ENCODE data around the gene HTRA3.
"Not testable (repeated sequence)": the region's sequence is repeated elsewhere in the genome, so short reads cannot be mapped to it uniquely, and the experiment has no call there.

The HTRA3 gene

GRCh38 chr4:8331575-8331955 lies 62.0 kb downstream of the HTRA3 start:
- DNase-seq, result no peak

DNA sequence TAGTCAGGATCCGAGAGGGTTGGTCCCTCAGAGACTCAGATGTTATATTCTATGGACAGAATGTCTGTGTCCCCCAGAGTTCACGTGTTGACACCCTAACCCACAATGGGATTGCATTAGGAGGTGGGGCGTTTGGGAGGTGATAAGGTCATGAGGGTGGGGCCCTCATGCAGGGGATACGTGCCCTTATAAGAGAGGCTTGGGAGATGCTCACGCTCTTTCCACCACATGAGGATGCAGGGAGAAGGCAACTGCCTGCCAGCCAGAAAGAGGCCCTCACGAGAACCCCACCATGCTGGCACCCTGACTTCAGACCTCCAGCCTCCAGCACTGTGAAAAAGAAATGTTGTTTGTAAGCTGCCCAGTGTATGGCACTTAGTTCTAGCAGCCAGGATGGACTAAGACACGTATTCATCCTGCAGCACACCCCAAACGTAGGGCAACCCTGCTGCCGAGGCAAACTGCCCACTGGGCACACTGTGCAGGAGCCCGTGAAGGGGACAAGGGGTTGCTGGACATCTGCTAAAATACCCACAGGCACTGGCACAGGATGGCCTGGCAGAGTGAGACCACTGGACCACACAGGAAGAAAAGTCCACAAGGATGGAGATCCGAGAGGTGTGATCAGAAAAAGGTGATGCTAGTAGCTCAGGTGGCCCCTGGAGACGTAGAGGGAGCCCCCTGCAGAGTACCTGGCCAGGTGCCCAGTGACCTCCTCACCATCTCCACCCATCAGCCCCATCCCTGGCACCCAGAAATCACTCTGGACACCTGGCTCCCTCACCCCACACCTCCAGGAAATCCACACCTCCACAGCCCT lies 62.7 kb downstream of the HTRA3 start:
- no peak for DNase-seq

DNA sequence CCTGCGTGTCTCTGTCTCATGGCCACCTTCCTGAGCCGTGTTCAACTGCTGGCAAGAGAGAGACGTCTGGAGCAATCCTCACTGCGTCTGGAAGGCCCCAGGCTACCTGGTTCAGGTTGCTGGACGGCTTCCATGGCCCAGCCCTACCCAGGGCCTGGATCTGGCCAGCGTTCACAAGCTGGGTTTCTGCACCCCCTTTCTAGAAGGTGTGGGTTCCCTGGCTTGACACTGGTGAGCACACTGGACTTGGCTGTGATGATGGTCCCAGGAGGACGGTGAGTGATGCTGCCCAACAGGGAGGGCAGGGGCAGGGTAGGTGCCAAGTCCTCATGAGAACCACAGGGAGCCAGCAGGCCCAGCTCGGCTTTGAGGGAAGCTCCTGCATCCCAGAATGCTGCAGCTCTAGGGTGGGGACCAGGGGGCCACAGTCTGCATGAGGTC lies 63.4 kb downstream of the HTRA3 start:
- no peak for DNase-seq

DNA sequence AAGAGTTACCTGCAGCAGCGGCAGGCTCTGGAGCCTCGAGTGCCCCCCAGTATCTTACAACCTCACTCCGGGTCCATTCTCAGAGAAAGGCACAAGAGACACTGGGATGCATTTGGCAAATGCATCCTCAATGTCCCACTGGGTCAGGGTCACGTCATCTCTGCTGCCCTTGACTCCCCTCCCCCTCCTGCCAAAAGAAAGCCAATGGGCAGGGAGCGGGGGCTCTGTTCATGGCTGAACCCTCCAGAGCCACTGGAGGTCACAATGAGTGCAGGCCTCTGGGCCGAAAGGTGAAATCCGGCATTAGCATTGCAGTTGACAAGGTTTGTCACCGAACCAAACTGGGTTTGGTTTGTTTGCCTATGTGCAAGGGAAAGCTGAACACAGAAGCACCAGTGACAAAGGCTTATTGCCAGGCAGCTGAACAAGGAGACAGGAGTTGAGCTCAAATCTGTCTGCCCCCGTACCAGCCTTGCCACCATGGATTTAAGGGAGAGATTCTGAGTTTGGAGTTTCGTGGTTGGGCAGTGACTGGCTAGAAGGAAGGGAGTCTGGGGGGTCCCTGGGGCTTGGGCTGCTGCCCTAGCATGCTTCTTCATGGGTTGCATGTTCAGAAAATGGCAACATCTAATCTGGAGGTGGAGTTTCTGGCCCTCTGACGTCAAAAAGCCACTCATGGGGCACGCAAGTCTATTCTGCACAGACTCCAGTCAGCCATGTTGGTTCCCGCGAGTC lies 64.3 kb downstream of the HTRA3 start:
- no peak for DNase-seq

- no peak for DNase-seq
Measured at GRCh38 chr4:8334786-8335460, 65.4 kb downstream of the HTRA3 start.

DNA sequence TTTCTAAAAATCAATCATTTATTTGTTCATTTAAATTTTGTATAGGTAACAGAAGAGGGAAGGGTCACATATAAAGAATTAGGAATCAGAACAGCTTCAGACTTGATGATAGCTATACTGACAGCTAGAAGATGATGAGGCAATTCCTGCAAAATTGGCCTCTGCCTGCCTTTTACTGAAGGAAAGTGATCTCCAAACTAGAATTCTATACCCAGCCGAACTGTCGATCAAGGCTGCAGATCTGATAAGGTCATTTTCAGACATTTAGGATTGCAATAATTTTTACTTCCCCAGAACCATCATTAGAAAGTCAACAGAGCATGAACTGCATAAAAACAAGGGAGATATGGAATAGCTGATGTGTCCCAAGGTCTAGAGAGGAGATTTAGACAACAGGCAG lies 66.3 kb downstream of the HTRA3 start:
- DNase-seq, result no peak

- no peak for DNase-seq
Measured at GRCh38 chr4:8336412-8337075, 67.0 kb downstream of the HTRA3 start.

- no peak for DNase-seq
Measured at GRCh38 chr4:8338351-8338961, 68.9 kb downstream of the HTRA3 start.

- DNase-seq, result no peak
Measured at GRCh38 chr4:8340781-8341241, 71.3 kb downstream of the HTRA3 start.

GRCh38 chr4:8341281-8341680 lies 71.7 kb downstream of the HTRA3 start:
- not testable (repeated sequence) for DNase-seq

- DNase-seq, result no peak
Measured at GRCh38 chr4:8341691-8342090, 72.1 kb downstream of the HTRA3 start.

GRCh38 chr4:8342651-8343261 lies 73.2 kb downstream of the HTRA3 start:
- no peak for DNase-seq

DNA sequence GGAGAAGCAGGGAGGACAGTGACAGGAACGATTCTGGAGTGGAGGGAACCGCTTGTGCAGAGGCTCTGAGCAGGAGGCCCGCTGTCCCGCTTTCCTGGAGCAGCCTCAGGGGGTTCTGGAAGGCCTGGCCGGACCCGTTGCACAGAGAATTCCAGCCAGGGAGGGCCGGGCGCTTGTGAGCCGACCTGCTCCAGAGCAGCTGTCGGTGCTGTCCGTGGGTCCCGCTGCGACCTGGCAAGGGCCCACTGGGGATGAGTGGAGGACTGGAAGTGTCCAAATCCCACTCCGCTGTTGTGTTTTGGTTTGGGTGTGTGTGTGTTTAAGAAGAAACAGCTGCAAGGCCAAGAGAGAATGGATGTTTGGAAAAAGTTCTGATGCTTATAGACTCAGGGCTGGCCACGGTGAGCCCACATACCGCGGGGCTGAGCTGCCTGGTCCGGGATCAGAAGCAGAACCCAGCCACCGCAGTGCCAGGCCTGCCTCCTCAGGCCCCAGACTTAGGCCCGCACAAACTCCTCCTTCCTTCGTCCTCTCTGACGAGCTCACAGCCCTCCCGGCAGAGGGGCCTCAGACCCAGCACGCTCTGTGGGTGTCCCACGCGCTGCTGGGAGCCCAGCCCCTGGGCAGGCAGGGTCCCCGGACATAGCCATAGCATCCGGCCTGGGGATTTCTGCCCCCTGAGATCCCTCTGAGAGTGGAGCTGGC lies 73.9 kb downstream of the HTRA3 start:
- no peak for DNase-seq

GRCh38 chr4:8343967-8344331 lies 74.4 kb downstream of the HTRA3 start:
- no peak for DNase-seq

GRCh38 chr4:8344377-8344776 lies 74.8 kb downstream of the HTRA3 start:
- DNase-seq, result no peak

DNA sequence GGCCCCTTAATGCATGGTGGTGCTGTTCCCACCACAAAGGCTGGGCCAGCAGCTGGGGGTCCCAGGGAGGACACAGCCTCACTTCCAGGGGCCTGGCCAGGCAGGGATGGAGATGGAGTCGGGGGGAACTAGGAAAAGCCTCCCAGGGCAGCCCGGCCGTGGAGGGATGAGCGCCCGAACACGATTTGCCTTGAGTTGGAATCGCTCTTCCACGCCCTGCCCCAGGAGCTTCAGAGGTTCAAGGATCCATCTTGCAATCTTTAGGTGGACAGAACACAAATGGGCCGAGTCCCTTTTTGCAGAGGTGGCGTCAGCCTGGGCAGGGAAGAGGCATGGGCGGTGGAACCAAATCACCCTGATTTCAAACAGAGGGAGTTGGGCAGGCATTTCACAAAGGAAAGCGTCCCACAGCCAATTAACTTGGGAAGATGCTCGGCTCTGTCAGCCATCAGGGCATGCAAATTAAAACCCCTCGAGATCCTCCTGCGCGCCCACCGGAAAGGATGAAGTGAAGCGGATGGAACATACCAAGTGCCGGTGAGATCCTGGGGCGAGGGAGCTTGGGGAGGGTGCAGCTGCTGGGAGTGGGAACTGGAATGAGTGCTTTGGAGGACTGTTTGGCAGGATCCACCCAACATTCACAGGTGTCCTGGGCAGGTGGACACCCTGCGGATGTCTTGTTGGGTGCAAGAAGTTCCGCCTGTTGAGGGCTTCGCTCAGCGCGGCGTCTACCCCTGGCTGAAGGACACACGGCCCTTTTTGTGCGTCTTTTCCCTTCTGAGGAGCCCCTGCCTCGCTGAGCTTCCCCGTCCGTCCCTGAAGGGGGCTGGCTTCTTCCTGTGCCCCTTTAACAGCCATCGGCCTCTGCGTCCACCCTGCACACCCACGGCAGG lies 75.7 kb downstream of the HTRA3 start:
- no peak for DNase-seq

DNA sequence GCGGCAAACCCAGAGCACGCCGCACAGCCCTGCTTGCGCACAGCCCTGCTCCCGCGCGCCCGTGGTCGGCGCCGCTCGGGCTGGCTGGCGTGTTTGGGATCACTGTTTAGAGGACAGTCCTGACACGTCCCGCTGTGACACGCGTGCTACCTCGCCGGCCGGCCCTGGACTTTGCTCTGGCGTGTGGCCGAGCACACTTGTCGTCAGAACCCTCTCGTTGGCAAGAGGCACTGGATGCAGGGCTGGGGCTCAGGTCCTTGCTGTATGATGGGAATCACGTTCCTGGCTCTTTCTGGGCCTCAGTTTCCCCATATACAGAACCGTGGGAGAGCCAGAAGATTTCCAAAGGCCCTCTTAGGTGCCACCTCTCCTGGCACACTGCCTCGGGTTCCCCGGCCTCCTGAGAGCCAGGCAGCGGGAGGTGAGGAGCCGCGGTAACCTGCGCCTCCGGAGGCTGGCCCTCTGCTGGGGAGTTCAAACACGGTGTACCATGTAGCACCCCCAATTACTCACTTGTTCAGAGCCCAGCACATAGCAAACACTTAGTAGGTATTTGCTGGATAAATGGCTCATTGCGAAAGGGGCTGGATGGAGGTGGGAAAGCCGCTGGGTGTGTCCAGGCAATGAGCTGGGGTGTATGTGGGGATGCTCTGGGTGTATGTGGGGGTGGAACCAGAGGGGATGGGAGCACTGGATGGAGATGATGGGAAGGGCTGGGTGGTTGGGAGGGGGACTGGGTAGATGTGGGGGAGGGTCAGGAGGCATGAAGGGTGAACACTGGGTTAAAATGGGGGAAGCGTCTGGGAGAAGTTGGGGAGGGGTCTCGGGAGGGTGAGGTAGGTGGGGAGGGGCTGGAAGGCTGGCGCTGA lies 76.6 kb downstream of the HTRA3 start:
- DNase-seq, result no peak

DNA sequence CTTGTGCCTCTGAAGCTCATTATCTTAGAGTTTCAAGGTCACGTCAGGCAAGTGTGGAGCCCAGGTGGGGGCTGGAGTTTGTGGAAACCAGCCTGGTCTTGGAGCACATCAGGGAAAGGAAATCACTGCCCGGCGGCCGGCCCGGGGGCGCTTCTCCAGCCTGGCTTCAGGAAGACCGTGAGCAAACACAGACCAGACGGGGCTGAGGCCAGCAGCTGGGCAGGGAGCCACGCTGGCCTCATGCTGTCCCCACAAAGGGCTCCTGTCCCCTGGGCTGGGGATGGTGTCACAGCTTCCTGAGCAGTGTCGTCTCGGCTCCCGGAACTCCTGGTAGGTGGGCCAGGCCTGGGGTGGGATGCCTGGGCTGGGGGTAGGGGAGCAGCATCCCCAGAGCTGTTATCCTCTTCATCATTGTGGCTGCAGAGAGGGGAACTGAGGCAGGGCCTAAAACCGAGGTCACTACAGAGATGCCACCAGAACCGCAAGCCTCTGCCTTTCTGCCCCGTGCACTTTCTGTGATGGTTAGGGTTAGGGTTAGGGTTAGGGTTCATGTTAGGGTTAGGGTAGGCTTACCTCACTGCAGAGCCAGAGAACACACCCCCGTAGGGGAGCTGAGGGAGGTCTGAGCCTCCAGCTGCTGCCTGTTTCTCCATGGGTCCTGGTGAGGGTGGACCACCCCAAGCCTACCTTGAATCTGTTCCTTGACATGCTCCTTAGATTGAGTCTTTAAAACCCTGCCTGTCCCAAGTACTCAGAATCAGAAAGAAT lies 77.5 kb downstream of the HTRA3 start:
- DNase-seq, result no peak

GRCh38 chr4:8347660-8348059 lies 78.1 kb downstream of the HTRA3 start:
- no peak for DNase-seq
